ENCODE data around the gene ZFAND3. TPM values are rescaled to one million over a fixed set of nuclear protein-coding genes. Genes with fewer than 3 reads are reported as not detected.

ZFAND3 gene
- total and polyA plus RNA-seq, 2 donors (not counting 3 experiments of a cell fraction or from before 2014, with no cell fraction given): 15.4 to 54.2 TPM

- Histone ChIP-seq H3K4me1 (ENCODE audit: control insufficient read depth, extremely low read depth, insufficient read depth, low read length) (no peaks in the 10 kb centered on the region), H3K4me2 (ENCODE audit: insufficient read depth, low read length) (no peak overlapping the region), H3K9me1 (replicated peaks; ENCODE audit: control insufficient read depth, extremely low read depth, insufficient read depth, low read length) (no peaks in the 10 kb centered on the region), H3K27ac (ENCODE audit: insufficient read depth, low read depth, low read length) (no peak overlapping the region), H2AFZ (ENCODE audit: low read depth, low read length) (no peak overlapping the region), H3K79me2 (ENCODE audit: control insufficient read depth, insufficient read depth, low read length) (peaks cover 91% of the 10 kb centered on the region), H4K20me1 (replicated peaks; ENCODE audit: control insufficient read depth, extremely low read depth, insufficient read depth, low read length) (peaks cover 28% of the 10 kb centered on the region), H3K4me3 (replicated peaks in 1 of 3; ENCODE audit: insufficient read depth in 1 of 3, low read depth in 1 of 3, low read length in 3 of 3) (no peak overlapping the region), H3K9ac (replicated peaks; ENCODE audit: extremely low read depth, insufficient read depth, low read length) (no peak overlapping the region), H3K36me3 (ENCODE audit: control insufficient read depth in 2 of 2, extremely low read depth in 1 of 2, insufficient read depth in 2 of 2, low read length in 2 of 2) (no peaks in the 10 kb centered on the region), H3K9me3 (replicated peaks; ENCODE audit: control insufficient read depth, insufficient read depth, low read length) (no peaks in the 10 kb centered on the region), H3K27me3 (ENCODE audit: control insufficient read depth in 2 of 2, insufficient read depth in 2 of 2, low read length in 2 of 2) (no peaks in the 10 kb centered on the region)
- DNase-seq (ENCODE audit: low read depth, low spot score) (no peak), FAIRE-seq (no peak)
- intact Hi-C loops (cut with micrococcal nuclease): no loop called here
- BruUV-seq (replicated peaks): no TSS peak
- TF ChIP-seq POLR2AphosphoS5 (IDR thresholded peaks at IDR 0.05; ENCODE audit: insufficient read depth, low read depth, low read length): no peak
- TF ChIP-seq, protein P1, sequence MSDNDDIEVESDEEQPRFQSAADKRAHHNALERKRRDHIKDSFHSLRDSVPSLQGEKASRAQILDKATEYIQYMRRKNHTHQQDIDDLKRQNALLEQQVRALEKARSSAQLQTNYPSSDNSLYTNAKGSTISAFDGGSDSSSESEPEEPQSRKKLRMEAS (IDR thresholded peaks at IDR 0.05; ENCODE audit: insufficient read depth, insufficient read length): no peak
- no peak for TF ChIP-seq POLR2A (IDR thresholded peaks at IDR 0.05; ENCODE audit: low read depth, low read length)
- TF ChIP-seq CTCF (IDR thresholded peaks at IDR 0.05; ENCODE audit: extremely low read depth in 1 of 2, insufficient read depth in 1 of 2, low read depth in 1 of 2, low read length in 2 of 2): no peak
- TF ChIP-seq GATA2 (IDR thresholded peaks at IDR 0.05; ENCODE audit: insufficient read depth, insufficient read length, low read depth, low read length): no peak
- no peak for TF ChIP-seq FOS (IDR thresholded peaks at IDR 0.05; ENCODE audit: borderline replicate concordance, insufficient read depth, low read length)
- TF ChIP-seq JUN (IDR thresholded peaks at IDR 0.05; ENCODE audit: borderline replicate concordance, insufficient read depth, insufficient read length, low read depth): no peak
- dilution Hi-C loops (cut with MboI; ENCODE audit: extremely low pct_ligation_motif_present, low sequenced_read_pairs): no loop called here
- CTCF ChIA-PET: interaction anchor here (1.1 kb wide), 2 partner anchors 38 to 131 kb away, joined by 3 read pairs; no protein-coding TSS in a partner anchor
- POLR2A ChIA-PET: no interaction called here
These were observed 77.8 kb downstream of the ZFAND3 start for GRCh38 chr6:37897321-37897720.
